IMR-90 (cell line): ENCODE data around the gene OR52I1.

ENCODE experiments used
- CHD1 ChIP-seq: IDR thresholded peaks from 2 replicates; pipeline ENCODE4 v1.6.1; 2012; ENCODE audit warnings: low read depth, low read length, improper control_type of control experiment
- CTCF ChIP-seq: conservative IDR thresholded peaks from 2 replicates; pipeline ENCODE4 v1.5.1; 2012; ENCODE audit warnings: mild to moderate bottlenecking, low read depth, low read length, improper control_type of control experiment
- MAFK ChIP-seq: IDR thresholded peaks from 2 replicates; pipeline ENCODE4 v1.6.1; 2012; ENCODE audit warnings: low read depth, low read length, improper control_type of control experiment
- MAZ ChIP-seq: IDR thresholded peaks from 2 replicates; pipeline ENCODE4 v1.6.1; 2012; ENCODE audit warnings: low read depth, mild to moderate bottlenecking, low read length, improper control_type of control experiment, moderate library complexity, borderline replicate concordance
- POLR2A ChIP-seq: IDR thresholded peaks from 2 replicates; pipeline ENCODE4 v1.6.1; 2012; ENCODE audit warnings: mild to moderate bottlenecking, low read depth, low read length
- RAD21 ChIP-seq: IDR thresholded peaks from 2 replicates; pipeline ENCODE4 v1.6.1; 2012; ENCODE audit warnings: low read length, improper control_type of control experiment
- RCOR1 ChIP-seq: IDR thresholded peaks from 2 replicates; pipeline ENCODE4 v1.6.1; 2012; ENCODE audit warnings: mild to moderate bottlenecking, low read length, improper control_type of control experiment; ENCODE audit not compliant: insufficient replicate concordance
- RFX5 ChIP-seq: IDR thresholded peaks from 2 replicates; pipeline ENCODE4 v1.8.0; 2012; ENCODE audit warnings: low read depth, mild to moderate bottlenecking, low read length, moderate library complexity
- SMC3 ChIP-seq: fragments of 150-350 bp; IDR thresholded peaks from 2 replicates; pipeline ENCODE4 v1.6.1; 2016; ENCODE audit warnings: low read depth, mild to moderate bottlenecking, antibody characterized with exemption, low read length, moderate library complexity
- USF2 ChIP-seq: fragments of 150-350 bp; IDR thresholded peaks from 2 replicates; pipeline ENCODE4 v1.6.1; 2017; ENCODE audit warnings: mild to moderate bottlenecking, antibody characterized with exemption, low read length, low read depth

- TF ChIP-seq CTCF (no peak), RCOR1 (no peak), RFX5 (no peak), RAD21 (no peak), POLR2A (no peak), CHD1 (no peak), USF2 (no peak), MAZ (no peak), SMC3 (no peak), MAFK (no peak)
Observed at GRCh38 chr11:4589017-4589416, 4.8 kb upstream of the OR52I1 start.
